Measurements from ENCODE around the gene MAP1B. TPM values are rescaled to one million over a fixed set of nuclear protein-coding genes. Genes with fewer than 3 reads are reported as not detected.
A peak's percentile ranks its signal among the peaks of the same experiment; 100 is the strongest.

MAP1B gene
- total and polyA plus RNA-seq, 10 of the 15 experiments (the other 5 are each of a cell fraction or from before 2014, with no cell fraction given): 0.02 to 0.81 (median 0.06) TPM; not detected in 1

DNA sequence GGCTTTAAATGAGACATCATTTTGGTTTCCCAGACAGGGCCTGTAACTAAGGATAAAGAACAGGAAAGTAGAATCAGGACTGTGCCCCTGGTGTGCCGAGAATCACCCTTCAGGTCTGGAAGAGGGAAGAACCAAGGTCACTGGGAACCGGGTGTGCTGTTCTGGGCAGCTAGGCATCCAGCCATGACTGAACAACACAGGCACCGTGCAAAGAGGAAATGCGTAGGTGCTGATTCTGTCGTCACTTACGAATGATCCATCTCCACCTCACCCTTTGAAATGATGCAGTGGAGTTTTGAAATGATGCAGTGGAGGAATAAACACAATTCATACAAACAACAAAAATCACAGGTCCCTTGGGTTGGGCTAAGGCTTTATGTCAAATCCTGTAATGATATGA, 64.4 kb downstream of the MAP1B start (continued):
- TF ChIP-seq, protein P1, sequence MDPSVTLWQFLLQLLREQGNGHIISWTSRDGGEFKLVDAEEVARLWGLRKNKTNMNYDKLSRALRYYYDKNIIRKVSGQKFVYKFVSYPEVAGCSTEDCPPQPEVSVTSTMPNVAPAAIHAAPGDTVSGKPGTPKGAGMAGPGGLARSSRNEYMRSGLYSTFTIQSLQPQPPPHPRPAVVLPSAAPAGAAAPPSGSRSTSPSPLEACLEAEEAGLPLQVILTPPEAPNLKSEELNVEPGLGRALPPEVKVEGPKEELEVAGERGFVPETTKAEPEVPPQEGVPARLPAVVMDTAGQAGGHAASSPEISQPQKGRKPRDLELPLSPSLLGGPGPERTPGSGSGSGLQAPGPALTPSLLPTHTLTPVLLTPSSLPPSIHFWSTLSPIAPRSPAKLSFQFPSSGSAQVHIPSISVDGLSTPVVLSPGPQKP (IDR thresholded peaks at IDR 0.05; ENCODE audit: low read depth, low read length): no peak
- TF ChIP-seq POU2F2 (IDR thresholded peaks at IDR 0.05; ENCODE audit: borderline replicate concordance, low read depth, low read length) (no peak), JUNB (IDR thresholded peaks at IDR 0.05) (peak; percentile 14; the same call in 1 of the 2 replicates), CREB1 (IDR thresholded peaks at IDR 0.05; ENCODE audit: low read depth) (peak; percentile 86), MTA3 (IDR thresholded peaks at IDR 0.05; ENCODE audit: borderline replicate concordance, low read length) (no peak), NR2C1 (IDR thresholded peaks at IDR 0.05) (no peak), SMAD5 (IDR thresholded peaks at IDR 0.05; ENCODE audit: low read depth) (no peak)

DNA sequence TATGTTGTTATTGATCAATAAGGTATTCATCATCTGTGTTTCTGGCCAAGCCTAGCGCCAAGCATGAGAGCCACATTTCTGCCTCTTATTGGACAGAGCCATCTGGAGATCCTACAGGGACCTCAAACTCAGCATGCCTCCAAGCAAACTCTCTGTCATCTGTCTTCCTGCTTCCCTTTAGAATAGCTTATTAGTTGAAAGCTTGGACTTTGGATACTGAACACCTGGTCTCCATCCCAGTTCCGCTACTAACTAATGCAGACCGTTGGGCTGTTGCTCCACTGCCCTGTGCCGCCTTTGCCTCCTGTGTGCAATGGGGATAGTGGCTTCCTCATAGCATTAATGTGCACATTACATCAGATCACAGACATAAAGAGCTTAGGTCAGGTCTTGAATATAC, 65.5 kb downstream of the MAP1B start:
- WGBS (ENCODE audit: insufficient coverage, insufficient replicate concordance, low lambda C conversion rate, missing lambda C conversion rate): 95% methylated on average over 4 of the region's 4 CpGs
- no peak for TF ChIP-seq KAT2A (conservative IDR thresholded peaks at IDR 0.05; ENCODE audit: control insufficient read depth, low read depth, low read length)
- no peak for TF ChIP-seq MYB (IDR thresholded peaks at IDR 0.05; ENCODE audit: borderline replicate concordance, low read depth, low read length)
- no peak for TF ChIP-seq KLF5 (IDR thresholded peaks at IDR 0.05; ENCODE audit: partially characterized antibody)
- TF ChIP-seq ZNF622 (IDR thresholded peaks at IDR 0.05): no peak
- no peak for TF ChIP-seq ZBTB40 (IDR thresholded peaks at IDR 0.05; ENCODE audit: borderline replicate concordance)
- no peak for TF ChIP-seq HSF1 (IDR thresholded peaks at IDR 0.05; ENCODE audit: low read depth, low read length)
- TF ChIP-seq, protein P2, sequence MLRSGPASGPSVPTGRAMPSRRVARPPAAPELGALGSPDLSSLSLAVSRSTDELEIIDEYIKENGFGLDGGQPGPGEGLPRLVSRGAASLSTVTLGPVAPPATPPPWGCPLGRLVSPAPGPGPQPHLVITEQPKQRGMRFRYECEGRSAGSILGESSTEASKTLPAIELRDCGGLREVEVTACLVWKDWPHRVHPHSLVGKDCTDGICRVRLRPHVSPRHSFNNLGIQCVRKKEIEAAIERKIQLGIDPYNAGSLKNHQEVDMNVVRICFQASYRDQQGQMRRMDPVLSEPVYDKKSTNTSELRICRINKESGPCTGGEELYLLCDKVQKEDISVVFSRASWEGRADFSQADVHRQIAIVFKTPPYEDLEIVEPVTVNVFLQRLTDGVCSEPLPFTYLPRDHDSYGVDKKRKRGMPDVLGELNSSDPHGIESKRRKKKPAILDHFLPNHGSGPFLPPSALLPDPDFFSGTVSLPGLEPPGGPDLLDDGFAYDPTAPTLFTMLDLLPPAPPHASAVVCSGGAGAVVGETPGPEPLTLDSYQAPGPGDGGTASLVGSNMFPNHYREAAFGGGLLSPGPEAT (IDR thresholded peaks at IDR 0.05; ENCODE audit: low read depth): no peak
- TF ChIP-seq RCOR1 (conservative IDR thresholded peaks at IDR 0.05; ENCODE audit: low read depth, low read length): no peak
- TF ChIP-seq HDAC2 (IDR thresholded peaks at IDR 0.05): no peak
- no peak for TF ChIP-seq TCF7 (IDR thresholded peaks at IDR 0.05; ENCODE audit: borderline replicate concordance)

More for the DNA sequence above, 65.5 kb downstream of the MAP1B start:
- no peak overlapping the region for H3K4me2 ChIP-seq (ENCODE audit: control insufficient read depth, insufficient read depth)
- intact Hi-C loops (cut with micrococcal nuclease; ENCODE audit: unreplicated experiment): no loop called here
- H3K27me3 ChIP-seq (replicated peaks in 1 of 2; ENCODE audit: control insufficient read depth in 2 of 2, insufficient read depth in 2 of 2, low read length in 1 of 2): peaks cover 3% of the 10 kb centered on the region in 2 experiments; a peak in 2 of 4 replicates
- H2AFZ ChIP-seq (ENCODE audit: control insufficient read depth, low read depth, low read length): no peak overlapping the region
- no peak overlapping the region for H3K27ac ChIP-seq (ENCODE audit: control insufficient read depth, insufficient read depth)
- H3K9ac ChIP-seq (ENCODE audit: control insufficient read depth, insufficient read depth, low read length): no peak overlapping the region
- ATAC-seq: no peak
- in situ Hi-C loops (cut with MboI): no loop called here
- no peaks in the 10 kb centered on the region for H3K36me3 ChIP-seq (ENCODE audit: control insufficient read depth in 2 of 2, insufficient read depth in 2 of 2, low read length in 1 of 2)
- H4K20me1 ChIP-seq (ENCODE audit: control insufficient read depth, insufficient read depth): no peaks in the 10 kb centered on the region
- POLR2A ChIA-PET: no interaction called here
- SMC1A ChIA-PET (ENCODE audit: uncharacterized antibody, unreplicated experiment): interaction anchor here (1.6 kb wide), 1 partner anchor 57 kb away, joined by 3 read pairs; no protein-coding TSS in a partner anchor
- no peaks in the 10 kb centered on the region for H3K9me3 ChIP-seq (replicated peaks; ENCODE audit: control insufficient read depth, insufficient read depth, low read length)
- RAD21 ChIA-PET (ENCODE audit: unreplicated experiment): no interaction called here
- no peak for FAIRE-seq
- H3K4me3 ChIP-seq: no peak overlapping the region
- BruUV-seq (replicated peaks): no TSS peak
- H3K79me2 ChIP-seq (ENCODE audit: control insufficient read depth, insufficient read depth, low read length): no peaks in the 10 kb centered on the region
- no peak for DNase-seq (ENCODE audit: low read depth, low spot score)
- no peaks in the 10 kb centered on the region; the same call in 1 of the 2 replicates for H3K4me1 ChIP-seq (ENCODE audit: control insufficient read depth, insufficient read depth, low read length)
- CTCF ChIA-PET: no interaction called here

All from GM12878 (cell line).